HG03025 (cell line): ENCODE measurements around the gene LCN1.
"Not testable (repeated sequence)": the region's sequence is repeated elsewhere in the genome, so short reads cannot be mapped to it uniquely, and the experiment has no call there.

Experiments
- ATAC-seq: cut with Tn5 transposase; IDR thresholded peaks from one replicate; pipeline ENCODE4 v1.9.1; 2021; ENCODE audit warnings: mild to moderate bottlenecking, moderate library complexity; ENCODE audit not compliant: unreplicated experiment, low FRiP score

Gene LCN1

DNA sequence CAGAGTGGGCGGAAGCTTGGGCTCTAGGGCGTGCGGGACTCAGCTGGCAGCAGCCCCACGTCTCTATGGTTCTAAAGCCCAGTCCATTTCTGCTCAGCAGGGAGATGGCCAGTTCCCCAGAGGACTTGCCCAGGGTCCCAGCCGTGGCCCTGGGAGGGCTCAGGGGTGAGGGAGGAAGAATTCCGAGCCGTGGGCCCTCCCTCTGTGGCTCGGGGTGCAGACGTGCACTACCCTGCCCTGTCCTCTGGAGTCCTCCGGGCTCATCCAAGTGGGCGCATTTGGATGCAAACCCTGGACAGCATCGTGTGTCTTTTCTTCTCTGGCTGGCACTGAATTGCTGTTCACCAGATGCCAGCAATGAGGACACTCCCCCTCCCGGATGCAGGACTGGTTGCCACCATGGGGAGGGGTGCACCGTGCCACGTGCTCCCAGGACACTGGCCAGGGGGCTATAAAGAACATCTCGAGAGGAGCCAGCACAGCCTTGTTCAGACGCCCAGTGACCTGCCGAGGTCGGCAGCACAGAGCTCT, 24.5 kb downstream of the LCN1 start, which contains the start of gene OBP2A:
TSS of gene OBP2A (plus strand) at position 481 of the 531 bp plus-strand sequence. CDS start 55 bp downstream, outside the sequence.
- ATAC-seq, result not testable (repeated sequence)

DNA sequence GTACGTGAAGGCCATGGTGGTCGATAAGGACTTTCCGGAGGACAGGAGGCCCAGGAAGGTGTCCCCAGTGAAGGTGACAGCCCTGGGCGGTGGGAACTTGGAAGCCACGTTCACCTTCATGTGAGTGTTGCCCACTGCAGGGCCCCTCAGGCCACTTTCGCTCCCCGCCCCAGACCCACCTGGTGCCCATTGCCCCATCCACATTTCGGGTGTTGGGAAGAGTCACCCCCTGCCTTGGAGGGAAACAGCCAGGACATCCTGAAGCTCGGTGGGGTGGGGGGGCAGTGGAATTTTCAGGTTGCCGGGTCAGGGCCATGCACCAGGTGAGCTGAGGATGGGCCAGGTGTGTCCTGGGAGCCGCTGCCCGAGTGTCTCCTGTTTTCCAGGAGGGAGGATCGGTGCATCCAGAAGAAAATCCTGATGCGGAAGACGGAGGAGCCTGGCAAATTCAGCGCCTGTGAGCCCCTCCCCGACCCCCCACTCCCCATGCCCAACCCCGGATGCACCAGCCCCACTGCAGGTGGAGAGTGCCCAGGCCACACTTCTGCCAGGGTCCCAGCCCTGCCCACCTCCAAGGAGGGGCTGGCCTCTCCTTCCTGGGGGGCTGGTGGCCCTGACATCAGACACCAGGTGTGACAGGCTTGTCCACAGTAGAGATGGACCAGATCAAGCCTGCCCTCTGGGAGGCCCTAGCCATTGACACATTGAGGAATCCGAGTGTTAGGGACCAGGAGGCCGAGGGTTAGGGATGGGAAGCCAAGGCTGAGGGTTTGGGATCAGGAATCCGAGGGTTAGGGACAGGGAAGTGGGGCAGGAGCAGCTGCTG, 25.8 kb downstream of the LCN1 start:
- ATAC-seq, result not testable (repeated sequence)

- ATAC-seq, result no peak
These were observed 26.8 kb downstream of the LCN1 start for GRCh38 chr9:135547756-135548736.

- ATAC-seq, result not testable (repeated sequence)
These were observed 28.5 kb downstream of the LCN1 start for GRCh38 chr9:135549478-135550343.

DNA sequence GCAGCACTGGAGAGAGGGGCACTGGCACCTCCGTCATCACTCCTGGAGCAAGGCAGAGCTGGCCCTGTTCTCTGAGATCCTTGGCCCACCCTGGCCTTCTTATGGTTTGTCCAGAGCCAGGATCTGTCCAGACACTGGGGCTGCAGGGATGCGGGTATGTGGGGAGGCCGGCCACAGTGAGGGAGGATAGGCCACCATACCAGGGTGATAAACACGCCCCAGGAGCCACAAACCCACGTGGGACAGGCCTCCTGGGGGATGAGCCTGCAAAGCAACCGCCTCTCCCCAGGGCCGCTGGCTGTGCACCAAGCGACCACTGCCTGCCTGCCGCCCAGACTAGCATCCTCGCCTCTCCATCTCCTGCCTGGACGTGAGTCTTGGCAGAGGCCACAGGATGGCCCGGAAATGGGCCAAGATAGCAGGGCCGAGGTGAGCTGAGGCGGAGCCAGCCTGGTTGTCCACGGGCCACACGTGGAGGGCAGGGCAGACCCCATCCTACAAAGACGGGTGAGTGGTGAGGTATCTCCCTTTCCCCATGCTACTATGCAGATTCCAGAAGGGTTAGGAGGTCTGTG, 29.2 kb downstream of the LCN1 start:
- ATAC-seq, result no peak

DNA sequence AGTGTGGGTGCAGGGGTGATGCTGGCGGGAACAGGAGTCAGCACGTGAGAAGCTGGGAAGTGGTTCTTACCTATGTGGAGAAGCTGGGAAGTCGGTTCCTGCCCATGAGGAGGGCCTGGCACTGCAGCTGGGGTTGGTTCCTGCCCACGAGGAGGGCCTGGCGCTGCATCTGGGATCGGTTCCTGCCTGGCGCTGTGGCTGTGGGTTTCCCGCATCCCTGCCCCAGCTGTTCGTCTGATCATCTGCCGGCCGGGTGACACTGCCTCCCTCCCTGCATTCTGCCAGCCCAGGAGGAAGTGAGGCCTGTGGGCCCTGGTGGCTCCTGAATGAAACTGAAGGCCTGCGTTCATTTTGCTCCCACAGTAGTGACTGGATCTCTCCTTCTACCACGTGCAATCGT, 29.8 kb downstream of the LCN1 start:
- no peak for ATAC-seq

- ATAC-seq, result no peak
These were observed 30.2 kb downstream of the LCN1 start for GRCh38 chr9:135551456-135551855.

DNA sequence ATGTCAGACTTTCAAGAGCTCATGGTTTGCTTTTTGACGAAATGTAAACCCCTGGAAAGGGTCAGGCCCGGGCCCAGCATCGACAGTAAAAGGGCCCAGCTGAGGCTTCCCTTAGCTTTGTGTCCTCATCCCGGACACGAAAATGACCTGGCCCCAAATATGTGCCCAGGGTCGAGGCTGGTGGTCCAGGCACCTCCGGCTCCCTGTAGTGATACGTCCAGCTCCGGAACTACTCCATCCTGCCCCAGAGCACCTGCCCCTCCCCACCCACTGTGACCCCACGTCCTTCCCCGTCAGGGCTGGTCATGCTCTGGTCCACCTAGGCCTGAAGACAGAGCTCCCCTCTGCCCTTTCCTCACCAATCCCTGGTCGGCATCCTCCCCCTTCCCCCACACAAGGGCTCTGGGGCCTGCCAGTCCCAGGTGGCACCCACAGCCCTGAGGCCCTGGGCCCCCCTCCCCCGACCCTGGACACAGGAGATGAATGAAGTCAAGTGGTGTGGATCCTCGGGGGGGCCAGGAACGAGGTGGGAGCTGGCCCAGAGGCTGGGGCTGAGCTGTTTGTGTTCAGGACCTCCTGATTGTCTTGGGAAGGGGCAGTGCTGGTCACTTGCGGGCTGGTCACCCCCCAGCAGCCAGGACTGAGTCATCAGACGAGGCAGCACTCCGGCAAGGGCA, 30.9 kb downstream of the LCN1 start:
- no peak for ATAC-seq

GRCh38 chr9:135552698-135553171, 31.5 kb downstream of the LCN1 start:
- no peak for ATAC-seq

DNA sequence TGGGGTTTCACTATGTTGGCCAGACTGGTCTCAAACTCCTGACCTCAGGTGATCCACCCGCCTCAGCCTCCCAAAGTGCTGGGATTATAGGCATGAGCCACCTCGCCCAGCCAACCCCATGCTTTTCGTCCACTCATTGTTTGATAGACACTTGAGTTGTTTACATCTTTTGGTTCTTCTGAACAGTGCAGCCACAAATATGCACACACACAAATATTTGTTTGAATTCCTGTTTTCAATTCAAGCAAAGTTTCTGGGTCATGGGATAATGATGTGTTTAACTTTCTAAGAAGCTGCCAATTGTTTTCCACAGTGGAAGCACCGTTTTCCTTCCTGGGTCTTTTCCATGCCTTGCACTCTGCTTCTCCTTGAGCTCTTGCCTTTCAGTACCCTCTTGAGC, 33.5 kb downstream of the LCN1 start:
- no peak for ATAC-seq

GRCh38 chr9:135555203-135555602, 34.0 kb downstream of the LCN1 start:
- no peak for ATAC-seq

DNA sequence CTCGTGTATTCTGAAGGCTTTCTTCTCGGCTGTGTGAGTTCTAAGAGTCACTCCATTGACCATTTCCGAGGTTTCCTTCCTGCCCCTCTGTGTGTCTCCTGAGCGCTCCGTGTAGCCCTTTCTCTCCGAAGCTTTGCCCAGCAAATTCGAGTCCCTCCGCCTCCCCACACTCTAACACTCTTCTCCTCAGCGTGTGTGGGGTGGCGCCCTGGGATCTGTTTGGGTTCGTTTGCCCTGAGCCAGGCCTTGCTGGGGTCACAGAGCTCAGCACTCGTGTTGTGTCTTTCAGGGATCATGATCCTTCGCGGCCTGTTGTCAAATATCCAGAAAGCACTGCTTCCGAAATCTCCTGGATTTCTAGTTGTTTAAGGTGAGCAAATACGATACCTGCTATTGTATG, 34.7 kb downstream of the LCN1 start:
- no peak for ATAC-seq

- ATAC-seq, result no peak
These were observed 38.4 kb downstream of the LCN1 start for GRCh38 chr9:135559606-135560005.

DNA sequence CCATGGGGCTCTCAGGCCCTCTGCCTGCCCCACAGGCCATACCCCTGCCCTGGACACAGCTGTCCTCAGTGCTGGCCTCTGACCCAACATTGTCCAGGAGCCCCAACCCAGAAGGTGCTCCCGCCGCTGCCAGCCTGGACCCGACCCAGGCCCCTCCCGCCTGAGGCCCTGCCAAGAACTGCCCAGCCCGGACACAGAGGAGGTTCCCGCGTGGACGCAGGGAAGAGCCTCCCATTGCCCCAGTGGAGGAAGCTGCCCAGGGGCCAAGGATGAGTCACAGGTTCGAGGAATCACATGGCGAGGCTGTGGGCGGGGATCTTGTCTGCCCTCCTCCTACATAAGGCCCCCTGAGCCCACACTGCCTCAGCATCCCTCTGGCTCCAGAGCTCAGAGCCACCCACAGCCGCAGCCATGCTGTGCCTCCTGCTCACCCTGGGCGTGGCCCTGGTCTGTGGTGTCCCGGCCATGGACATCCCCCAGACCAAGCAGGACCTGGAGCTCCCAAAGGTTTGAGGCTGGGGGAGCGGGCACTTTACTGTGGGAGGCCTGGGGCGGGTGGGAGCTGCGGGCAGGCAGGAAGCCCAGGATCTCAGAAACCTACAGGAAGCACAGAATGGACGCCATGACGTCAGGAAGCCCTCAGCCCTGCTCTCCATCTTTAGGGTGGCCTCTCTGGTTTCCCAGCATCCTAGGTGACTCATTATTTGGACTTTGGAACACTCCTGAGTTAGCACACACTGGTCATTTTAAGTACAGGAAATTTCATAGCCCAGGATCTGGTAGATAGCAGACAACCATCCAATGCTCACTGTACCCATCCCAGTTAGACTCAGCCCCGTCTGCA, 40.4 kb downstream of the LCN1 start, which contains the start of gene PAEP:
TSS of gene PAEP (plus strand) at position 366 of the 844 bp plus-strand sequence.
- ATAC-seq, result no peak

DNA sequence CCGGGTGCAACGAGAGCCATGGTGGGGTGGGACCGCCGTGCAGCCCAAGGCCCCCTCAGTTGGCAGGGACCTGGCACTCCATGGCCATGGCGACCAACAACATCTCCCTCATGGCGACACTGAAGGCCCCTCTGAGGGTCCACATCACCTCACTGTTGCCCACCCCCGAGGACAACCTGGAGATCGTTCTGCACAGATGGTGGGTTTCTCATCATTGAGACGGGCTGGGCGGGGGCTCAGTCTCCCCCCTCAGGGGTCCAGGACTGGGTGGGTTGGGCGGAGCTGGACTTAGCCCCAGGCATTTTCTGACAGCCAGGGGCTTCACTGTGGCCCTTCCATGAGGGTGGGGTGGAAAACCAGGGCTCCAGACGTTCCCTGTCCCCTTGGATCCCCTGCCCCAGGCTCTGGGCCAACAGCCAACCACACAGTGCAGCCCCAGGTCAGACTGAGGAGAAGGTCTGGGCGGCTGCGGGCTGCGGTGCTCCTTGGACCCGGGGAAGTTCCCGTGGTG, 41.0 kb downstream of the LCN1 start:
- ATAC-seq, result no peak

DNA sequence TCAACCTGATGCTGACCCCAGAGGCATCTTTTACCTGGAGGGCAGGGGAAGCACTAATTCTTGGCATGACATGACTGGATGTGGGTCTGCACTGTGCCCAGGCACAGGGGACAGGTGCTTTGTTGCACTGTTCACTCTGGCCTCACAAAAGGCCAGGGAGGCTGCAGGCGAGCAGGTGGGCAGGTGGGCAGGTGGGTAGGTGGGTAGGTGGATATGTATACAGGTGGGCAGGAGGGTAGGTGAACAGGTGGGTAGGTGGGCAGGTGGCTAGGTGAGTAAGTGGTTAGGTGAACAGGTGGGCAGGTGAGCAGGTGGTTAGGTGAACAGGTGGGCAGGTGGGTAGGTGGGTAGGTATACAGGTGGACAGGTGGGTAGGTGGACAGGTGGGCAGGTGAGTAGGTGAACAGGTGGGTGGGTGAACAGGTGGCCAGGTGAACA, 41.8 kb downstream of the LCN1 start:
- no peak for ATAC-seq

- no peak for ATAC-seq
These were observed 42.6 kb downstream of the LCN1 start for GRCh38 chr9:135563858-135564257.

DNA sequence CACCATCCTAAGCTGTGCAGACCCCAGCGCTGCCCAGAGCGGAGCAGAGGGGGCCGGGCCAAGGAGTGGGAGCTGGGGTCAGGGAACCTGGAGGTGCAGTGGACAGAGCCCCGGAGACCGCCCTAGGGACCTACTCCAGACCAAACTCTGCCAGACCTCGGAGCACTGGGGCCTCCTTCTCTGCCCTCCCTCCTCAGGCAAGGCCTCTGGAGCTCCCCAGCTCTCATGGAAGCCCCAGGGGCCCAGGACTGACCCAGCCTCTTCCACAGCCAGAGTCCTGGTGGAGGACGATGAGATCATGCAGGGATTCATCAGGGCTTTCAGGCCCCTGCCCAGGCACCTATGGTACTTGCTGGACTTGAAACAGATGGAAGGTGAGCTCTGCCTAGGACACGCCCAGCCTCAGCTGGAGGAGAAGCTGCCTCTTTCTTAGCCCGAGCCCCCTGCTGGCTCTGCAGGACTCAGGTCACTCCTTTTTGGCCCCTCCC, 43.9 kb downstream of the LCN1 start:
- ATAC-seq, result no peak
